Keratinocyte (primary cell): Measurements from ENCODE around the gene SRRT.

Experiments used
- EZH2 ChIP-seq: IDR thresholded peaks from one replicate; pipeline ENCODE4 v1.6.1; 2012; ENCODE audit warnings: inconsistent platforms, mild to moderate bottlenecking, low read length, moderate library complexity
- TF ChIP-seq, protein P1 (sequence below), 3 experiments: IDR thresholded peaks in 1 of 3; conservative IDR thresholded peaks in 1 of 3; optimal IDR thresholded peaks in 1 of 3; 2 replicates in 2 of 3; 3 replicates in 1 of 3; pipeline versions ENCODE3 to v1.5.1; 2011; ENCODE audit warnings: low read length in 3 of 3, mild to moderate bottlenecking in 3 of 3, moderate library complexity in 2 of 3, control low read depth in 1 of 3, inconsistent platforms in 1 of 3; ENCODE audit not compliant: insufficient read depth in 2 of 3; ENCODE audit errors: extremely low read depth in 1 of 3

DNA sequence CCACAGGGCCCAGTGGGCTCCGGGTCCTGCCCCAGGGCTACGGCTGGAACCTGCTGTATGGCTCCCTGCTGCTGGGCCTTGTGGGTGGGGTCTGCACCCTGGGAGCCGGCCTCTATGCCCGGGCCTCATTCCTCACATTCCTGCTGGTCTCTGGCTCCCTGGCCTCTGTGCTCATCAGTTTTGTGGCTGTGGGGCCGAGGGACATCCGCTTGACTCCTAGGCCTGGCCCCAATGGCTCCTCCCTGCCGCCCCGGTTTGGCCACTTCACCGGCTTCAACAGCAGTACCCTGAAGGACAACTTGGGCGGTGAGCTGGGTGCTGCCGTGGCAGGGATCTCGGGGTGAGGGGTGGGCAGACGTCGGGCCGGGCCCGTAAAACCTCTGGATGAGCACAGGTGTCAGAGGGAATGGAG, 18.0 kb upstream of the SRRT start:
- TF ChIP-seq, protein P1, sequence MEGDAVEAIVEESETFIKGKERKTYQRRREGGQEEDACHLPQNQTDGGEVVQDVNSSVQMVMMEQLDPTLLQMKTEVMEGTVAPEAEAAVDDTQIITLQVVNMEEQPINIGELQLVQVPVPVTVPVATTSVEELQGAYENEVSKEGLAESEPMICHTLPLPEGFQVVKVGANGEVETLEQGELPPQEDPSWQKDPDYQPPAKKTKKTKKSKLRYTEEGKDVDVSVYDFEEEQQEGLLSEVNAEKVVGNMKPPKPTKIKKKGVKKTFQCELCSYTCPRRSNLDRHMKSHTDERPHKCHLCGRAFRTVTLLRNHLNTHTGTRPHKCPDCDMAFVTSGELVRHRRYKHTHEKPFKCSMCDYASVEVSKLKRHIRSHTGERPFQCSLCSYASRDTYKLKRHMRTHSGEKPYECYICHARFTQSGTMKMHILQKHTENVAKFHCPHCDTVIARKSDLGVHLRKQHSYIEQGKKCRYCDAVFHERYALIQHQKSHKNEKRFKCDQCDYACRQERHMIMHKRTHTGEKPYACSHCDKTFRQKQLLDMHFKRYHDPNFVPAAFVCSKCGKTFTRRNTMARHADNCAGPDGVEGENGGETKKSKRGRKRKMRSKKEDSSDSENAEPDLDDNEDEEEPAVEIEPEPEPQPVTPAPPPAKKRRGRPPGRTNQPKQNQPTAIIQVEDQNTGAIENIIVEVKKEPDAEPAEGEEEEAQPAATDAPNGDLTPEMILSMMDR (optimal IDR thresholded peaks at IDR 0.05 in 1 of 3, IDR thresholded peaks at IDR 0.05 in 1 of 3, conservative IDR thresholded peaks at IDR 0.05 in 1 of 3; ENCODE audit: extremely low read depth in 1 of 3, insufficient read depth in 2 of 3, low read length in 3 of 3) = no peak
- no peak for TF ChIP-seq EZH2
